HEK293 (cell line): ENCODE results near the gene TUT1.

Experiments
- HOXA7 ChIP-seq: sonication (generic); formaldehyde crosslinking; IDR thresholded peaks from 2 replicates; pipeline ENCODE4 v1.8.1; 2022; ENCODE audit warnings: missing genetic modification reagents, borderline replicate concordance
- KLF9 ChIP-seq: fragments of 450-650 bp; formaldehyde crosslinking; IDR thresholded peaks from 2 replicates; pipeline ENCODE4 v1.5.1; 2016; ENCODE audit warnings: missing biosample characterization, missing genetic modification characterization, low read depth
- MYNN ChIP-seq: fragments of 450-650 bp; formaldehyde crosslinking; IDR thresholded peaks from 2 replicates; pipeline ENCODE4 v1.5.1; 2016; ENCODE audit warnings: missing biosample characterization, missing genetic modification characterization, borderline replicate concordance
- PRDM10 ChIP-seq: fragments of 450-650 bp; formaldehyde crosslinking; IDR thresholded peaks from 2 replicates; pipeline ENCODE4 v1.5.1; 2016; ENCODE audit warnings: missing biosample characterization, missing genetic modification characterization
- RBAK ChIP-seq: fragments of 450-650 bp; formaldehyde crosslinking; IDR thresholded peaks from 2 replicates; pipeline ENCODE4 v1.5.1; 2016; ENCODE audit warnings: missing biosample characterization, missing genetic modification characterization
- ZBTB8A ChIP-seq: fragments of 450-650 bp; formaldehyde crosslinking; IDR thresholded peaks from 2 replicates; pipeline ENCODE4 v1.5.1; 2016; ENCODE audit warnings: missing biosample characterization, missing genetic modification characterization
- ZEB2 ChIP-seq: fragments of 450-650 bp; formaldehyde crosslinking; IDR thresholded peaks from 2 replicates; pipeline ENCODE4 v1.5.1; 2016; ENCODE audit warnings: missing biosample characterization, missing genetic modification characterization
- ZFHX2 ChIP-seq: fragments of 450-650 bp; formaldehyde crosslinking; conservative IDR thresholded peaks from 2 replicates; pipeline ENCODE4 v1.5.1; 2016; ENCODE audit warnings: missing biosample characterization, missing genetic modification characterization
- ZNF248 ChIP-seq: fragments of 450-650 bp; formaldehyde crosslinking; IDR thresholded peaks from 2 replicates; pipeline ENCODE4 v1.5.1; 2017; ENCODE audit warnings: missing biosample characterization, missing genetic modification characterization
- ZNF292 ChIP-seq: fragments of 450-650 bp; formaldehyde crosslinking; IDR thresholded peaks from 2 replicates; pipeline ENCODE4 v1.5.1; 2016; ENCODE audit warnings: low read depth, missing biosample characterization, missing genetic modification characterization, borderline replicate concordance
- ZNF416 ChIP-seq: fragments of 450-650 bp; formaldehyde crosslinking; IDR thresholded peaks from 2 replicates; pipeline ENCODE4 v1.5.1; 2016; ENCODE audit warnings: missing biosample characterization, missing genetic modification characterization
- ZNF449 ChIP-seq: fragments of 450-650 bp; formaldehyde crosslinking; IDR thresholded peaks from 2 replicates; pipeline ENCODE4 v1.5.1; 2017; ENCODE audit warnings: missing biosample characterization, mild to moderate bottlenecking, missing genetic modification characterization, moderate library complexity
- ZNF48 ChIP-seq: fragments of 450-650 bp; formaldehyde crosslinking; IDR thresholded peaks from 2 replicates; pipeline ENCODE4 v1.5.1; 2016; ENCODE audit warnings: missing biosample characterization, missing genetic modification characterization
- ZNF514 ChIP-seq: fragments of 450-650 bp; formaldehyde crosslinking; IDR thresholded peaks from 2 replicates; pipeline ENCODE4 v1.5.1; 2016; ENCODE audit warnings: missing biosample characterization, missing genetic modification characterization
- ZNF549 ChIP-seq: fragments of 450-650 bp; IDR thresholded peaks from 2 replicates; pipeline ENCODE4 v1.5.1; 2018; ENCODE audit warnings: missing biosample characterization, missing genetic modification characterization, mild to moderate bottlenecking, inconsistent platforms, moderate library complexity
- ZNF558 ChIP-seq: fragments of 450-650 bp; formaldehyde crosslinking; IDR thresholded peaks from 2 replicates; pipeline ENCODE4 v1.5.1; 2016; ENCODE audit warnings: missing biosample characterization, missing genetic modification characterization
- ZNF623 ChIP-seq: fragments of 450-650 bp; formaldehyde crosslinking; IDR thresholded peaks from 2 replicates; pipeline ENCODE4 v1.5.1; 2016; ENCODE audit warnings: missing biosample characterization, missing genetic modification characterization
- ZNF670 ChIP-seq: fragments of 450-650 bp; formaldehyde crosslinking; IDR thresholded peaks from 2 replicates; pipeline ENCODE4 v1.5.1; 2016; ENCODE audit warnings: missing biosample characterization, missing genetic modification characterization, low read depth
- ZNF791 ChIP-seq: fragments of 450-650 bp; formaldehyde crosslinking; IDR thresholded peaks from 2 replicates; pipeline ENCODE4 v1.5.1; 2016; ENCODE audit warnings: missing biosample characterization, missing genetic modification characterization
- ZNF830 ChIP-seq: fragments of 450-650 bp; IDR thresholded peaks from 2 replicates; pipeline ENCODE4 v1.5.0; 2018; ENCODE audit warnings: missing biosample characterization, missing genetic modification characterization, low read depth, mild to moderate bottlenecking, moderate library complexity
- ZSCAN16 ChIP-seq: fragments of 450-650 bp; formaldehyde crosslinking; IDR thresholded peaks from 2 replicates; pipeline ENCODE4 v1.5.1; 2016; ENCODE audit warnings: missing biosample characterization, missing genetic modification characterization
- ZSCAN5A ChIP-seq: fragments of 450-650 bp; formaldehyde crosslinking; IDR thresholded peaks from 2 replicates; pipeline ENCODE4 v1.5.1; 2016; ENCODE audit warnings: missing biosample characterization, missing genetic modification characterization
- ZXDB ChIP-seq: fragments of 450-650 bp; formaldehyde crosslinking; IDR thresholded peaks from 2 replicates; pipeline ENCODE4 v1.5.1; 2016; ENCODE audit warnings: missing biosample characterization, missing genetic modification characterization
- TF ChIP-seq, protein P1 (sequence below): fragments of 450-650 bp; formaldehyde crosslinking; IDR thresholded peaks from 2 replicates; pipeline ENCODE4 v1.5.1; 2016; ENCODE audit warnings: missing biosample characterization, missing genetic modification characterization, borderline replicate concordance
- TF ChIP-seq, protein P2 (sequence below): fragments of 450-650 bp; formaldehyde crosslinking; optimal IDR thresholded peaks from 2 replicates; pipeline ENCODE3; 2016; ENCODE audit warnings: missing biosample characterization, mild to moderate bottlenecking, missing genetic modification characterization
- TF ChIP-seq, protein P3 (sequence below): fragments of 450-650 bp; formaldehyde crosslinking; IDR thresholded peaks from 2 replicates; pipeline ENCODE4 v1.5.1; 2016; ENCODE audit warnings: missing biosample characterization, missing genetic modification characterization

The TUT1 gene

GRCh38 chr11:62593434-62594044 is 2.2 kb upstream of the TUT1 start (continued):
- 0 out of 2 replicates have a peak, but pooled peaks have one; percentile 15 for TF ChIP-seq PRDM10 (tag by site-specific recombination)
- TF ChIP-seq, protein P1, sequence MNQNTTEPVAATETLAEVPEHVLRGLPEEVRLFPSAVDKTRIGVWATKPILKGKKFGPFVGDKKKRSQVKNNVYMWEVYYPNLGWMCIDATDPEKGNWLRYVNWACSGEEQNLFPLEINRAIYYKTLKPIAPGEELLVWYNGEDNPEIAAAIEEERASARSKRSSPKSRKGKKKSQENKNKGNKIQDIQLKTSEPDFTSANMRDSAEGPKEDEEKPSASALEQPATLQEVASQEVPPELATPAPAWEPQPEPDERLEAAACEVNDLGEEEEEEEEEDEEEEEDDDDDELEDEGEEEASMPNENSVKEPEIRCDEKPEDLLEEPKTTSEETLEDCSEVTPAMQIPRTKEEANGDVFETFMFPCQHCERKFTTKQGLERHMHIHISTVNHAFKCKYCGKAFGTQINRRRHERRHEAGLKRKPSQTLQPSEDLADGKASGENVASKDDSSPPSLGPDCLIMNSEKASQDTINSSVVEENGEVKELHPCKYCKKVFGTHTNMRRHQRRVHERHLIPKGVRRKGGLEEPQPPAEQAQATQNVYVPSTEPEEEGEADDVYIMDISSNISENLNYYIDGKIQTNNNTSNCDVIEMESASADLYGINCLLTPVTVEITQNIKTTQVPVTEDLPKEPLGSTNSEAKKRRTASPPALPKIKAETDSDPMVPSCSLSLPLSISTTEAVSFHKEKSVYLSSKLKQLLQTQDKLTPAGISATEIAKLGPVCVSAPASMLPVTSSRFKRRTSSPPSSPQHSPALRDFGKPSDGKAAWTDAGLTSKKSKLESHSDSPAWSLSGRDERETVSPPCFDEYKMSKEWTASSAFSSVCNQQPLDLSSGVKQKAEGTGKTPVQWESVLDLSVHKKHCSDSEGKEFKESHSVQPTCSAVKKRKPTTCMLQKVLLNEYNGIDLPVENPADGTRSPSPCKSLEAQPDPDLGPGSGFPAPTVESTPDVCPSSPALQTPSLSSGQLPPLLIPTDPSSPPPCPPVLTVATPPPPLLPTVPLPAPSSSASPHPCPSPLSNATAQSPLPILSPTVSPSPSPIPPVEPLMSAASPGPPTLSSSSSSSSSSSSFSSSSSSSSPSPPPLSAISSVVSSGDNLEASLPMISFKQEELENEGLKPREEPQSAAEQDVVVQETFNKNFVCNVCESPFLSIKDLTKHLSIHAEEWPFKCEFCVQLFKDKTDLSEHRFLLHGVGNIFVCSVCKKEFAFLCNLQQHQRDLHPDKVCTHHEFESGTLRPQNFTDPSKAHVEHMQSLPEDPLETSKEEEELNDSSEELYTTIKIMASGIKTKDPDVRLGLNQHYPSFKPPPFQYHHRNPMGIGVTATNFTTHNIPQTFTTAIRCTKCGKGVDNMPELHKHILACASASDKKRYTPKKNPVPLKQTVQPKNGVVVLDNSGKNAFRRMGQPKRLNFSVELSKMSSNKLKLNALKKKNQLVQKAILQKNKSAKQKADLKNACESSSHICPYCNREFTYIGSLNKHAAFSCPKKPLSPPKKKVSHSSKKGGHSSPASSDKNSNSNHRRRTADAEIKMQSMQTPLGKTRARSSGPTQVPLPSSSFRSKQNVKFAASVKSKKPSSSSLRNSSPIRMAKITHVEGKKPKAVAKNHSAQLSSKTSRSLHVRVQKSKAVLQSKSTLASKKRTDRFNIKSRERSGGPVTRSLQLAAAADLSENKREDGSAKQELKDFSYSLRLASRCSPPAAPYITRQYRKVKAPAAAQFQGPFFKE (tag by site-specific recombination): no peak
- TF ChIP-seq ZNF791 (tag by site-specific recombination): no peak
- TF ChIP-seq ZXDB: no peak
- TF ChIP-seq ZSCAN16 (tag by site-specific recombination): no peak
- TF ChIP-seq ZSCAN5A (tag by site-specific recombination): no peak
- no peak for TF ChIP-seq HOXA7
- no peak for TF ChIP-seq ZNF623
- no peak for TF ChIP-seq KLF9 (tag by site-specific recombination)
- no peak for TF ChIP-seq ZNF416 (tag by site-specific recombination)
- no peak for TF ChIP-seq ZNF670 (tag by site-specific recombination)
- TF ChIP-seq ZNF830 (tag by site-specific recombination): no peak
- TF ChIP-seq RBAK: no peak
- TF ChIP-seq ZNF549 (tag by site-specific recombination): no peak
- TF ChIP-seq, protein P2, sequence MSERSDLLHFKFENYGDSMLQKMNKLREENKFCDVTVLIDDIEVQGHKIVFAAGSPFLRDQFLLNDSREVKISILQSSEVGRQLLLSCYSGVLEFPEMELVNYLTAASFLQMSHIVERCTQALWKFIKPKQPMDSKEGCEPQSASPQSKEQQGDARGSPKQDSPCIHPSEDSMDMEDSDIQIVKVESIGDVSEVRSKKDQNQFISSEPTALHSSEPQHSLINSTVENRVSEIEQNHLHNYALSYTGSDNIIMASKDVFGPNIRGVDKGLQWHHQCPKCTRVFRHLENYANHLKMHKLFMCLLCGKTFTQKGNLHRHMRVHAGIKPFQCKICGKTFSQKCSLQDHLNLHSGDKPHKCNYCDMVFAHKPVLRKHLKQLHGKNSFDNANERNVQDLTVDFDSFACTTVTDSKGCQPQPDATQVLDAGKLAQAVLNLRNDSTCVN: peak; percentile 10
- no peak for TF ChIP-seq ZNF248 (tag by site-specific recombination)
- peak; percentile 39; the same call in 1 of the 2 replicates for TF ChIP-seq ZEB2 (tag by site-specific recombination)
- peak; percentile 31; the same call in 1 of the 2 replicates for TF ChIP-seq ZBTB8A
- TF ChIP-seq ZFHX2: no peak
- no peak for TF ChIP-seq ZNF48 (tag by site-specific recombination)
- TF ChIP-seq ZNF558 (tag by site-specific recombination): no peak
- TF ChIP-seq, protein P3, sequence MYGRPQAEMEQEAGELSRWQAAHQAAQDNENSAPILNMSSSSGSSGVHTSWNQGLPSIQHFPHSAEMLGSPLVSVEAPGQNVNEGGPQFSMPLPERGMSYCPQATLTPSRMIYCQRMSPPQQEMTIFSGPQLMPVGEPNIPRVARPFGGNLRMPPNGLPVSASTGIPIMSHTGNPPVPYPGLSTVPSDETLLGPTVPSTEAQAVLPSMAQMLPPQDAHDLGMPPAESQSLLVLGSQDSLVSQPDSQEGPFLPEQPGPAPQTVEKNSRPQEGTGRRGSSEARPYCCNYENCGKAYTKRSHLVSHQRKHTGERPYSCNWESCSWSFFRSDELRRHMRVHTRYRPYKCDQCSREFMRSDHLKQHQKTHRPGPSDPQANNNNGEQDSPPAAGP (tag by site-specific recombination): no peak; the same call in 1 of the 2 replicates
- no peak for TF ChIP-seq ZNF514
- no peak for TF ChIP-seq MYNN (tag by site-specific recombination)
- TF ChIP-seq ZNF449 (tag by site-specific recombination): no peak
- no peak for TF ChIP-seq ZNF292 (tag by site-specific recombination)
